GM13977 (cell line): Measurements from ENCODE around the gene GRIK4.

Source experiments
- DNase-seq: peaks from one replicate; pipeline ENCODE4 v3.0.0; 2012; ENCODE audit warnings: low spot score
- in situ Hi-C: fragments of 300-500 bp; cut with MboI; formaldehyde crosslinking; loops from one replicate; pipeline ENCODE4 v1.12.0; 2022; ENCODE audit warnings: low sequenced_read_pairs, low pct_unique_long_range_greater_than_20kb, mixed read lengths, inconsistent platforms; ENCODE audit not compliant: unreplicated experiment
- TF ChIP-seq, protein P1 (sequence below): IDR thresholded peaks from 2 replicates; pipeline ENCODE4 v1.5.1; 2012; ENCODE audit warnings: mild to moderate bottlenecking, control low read depth; ENCODE audit not compliant: insufficient read depth; ENCODE audit errors: extremely low read depth, missing control alignments

GRIK4 gene

GRCh38 chr11:120854988-120855387 is 343.4 kb downstream of the GRIK4 start:
- TF ChIP-seq, protein P1, sequence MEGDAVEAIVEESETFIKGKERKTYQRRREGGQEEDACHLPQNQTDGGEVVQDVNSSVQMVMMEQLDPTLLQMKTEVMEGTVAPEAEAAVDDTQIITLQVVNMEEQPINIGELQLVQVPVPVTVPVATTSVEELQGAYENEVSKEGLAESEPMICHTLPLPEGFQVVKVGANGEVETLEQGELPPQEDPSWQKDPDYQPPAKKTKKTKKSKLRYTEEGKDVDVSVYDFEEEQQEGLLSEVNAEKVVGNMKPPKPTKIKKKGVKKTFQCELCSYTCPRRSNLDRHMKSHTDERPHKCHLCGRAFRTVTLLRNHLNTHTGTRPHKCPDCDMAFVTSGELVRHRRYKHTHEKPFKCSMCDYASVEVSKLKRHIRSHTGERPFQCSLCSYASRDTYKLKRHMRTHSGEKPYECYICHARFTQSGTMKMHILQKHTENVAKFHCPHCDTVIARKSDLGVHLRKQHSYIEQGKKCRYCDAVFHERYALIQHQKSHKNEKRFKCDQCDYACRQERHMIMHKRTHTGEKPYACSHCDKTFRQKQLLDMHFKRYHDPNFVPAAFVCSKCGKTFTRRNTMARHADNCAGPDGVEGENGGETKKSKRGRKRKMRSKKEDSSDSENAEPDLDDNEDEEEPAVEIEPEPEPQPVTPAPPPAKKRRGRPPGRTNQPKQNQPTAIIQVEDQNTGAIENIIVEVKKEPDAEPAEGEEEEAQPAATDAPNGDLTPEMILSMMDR, result no peak
- no peak for DNase-seq
- in situ Hi-C loops, result no loop called here

DNA sequence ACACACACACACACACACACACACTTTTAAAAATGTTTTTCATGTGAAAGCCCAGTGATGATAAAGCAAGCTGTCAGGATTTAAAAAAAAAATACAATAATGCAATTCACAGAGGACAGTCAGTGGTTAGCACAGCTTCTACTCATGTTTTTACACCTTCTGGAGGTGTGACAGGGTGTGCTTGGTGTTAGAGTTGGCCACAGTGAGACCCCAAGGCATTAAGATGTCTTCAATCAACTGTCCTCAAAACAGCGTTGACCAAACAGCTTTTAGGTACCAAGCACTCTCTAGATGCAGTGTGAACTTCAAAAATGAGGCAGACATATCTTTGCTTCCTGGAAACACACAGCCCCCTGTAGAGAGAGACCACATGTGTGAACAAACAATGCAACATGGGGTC is 346.0 kb downstream of the GRIK4 start:
- TF ChIP-seq, protein P1, result no peak
- in situ Hi-C loops, result no loop called here
- no peak for DNase-seq

DNA sequence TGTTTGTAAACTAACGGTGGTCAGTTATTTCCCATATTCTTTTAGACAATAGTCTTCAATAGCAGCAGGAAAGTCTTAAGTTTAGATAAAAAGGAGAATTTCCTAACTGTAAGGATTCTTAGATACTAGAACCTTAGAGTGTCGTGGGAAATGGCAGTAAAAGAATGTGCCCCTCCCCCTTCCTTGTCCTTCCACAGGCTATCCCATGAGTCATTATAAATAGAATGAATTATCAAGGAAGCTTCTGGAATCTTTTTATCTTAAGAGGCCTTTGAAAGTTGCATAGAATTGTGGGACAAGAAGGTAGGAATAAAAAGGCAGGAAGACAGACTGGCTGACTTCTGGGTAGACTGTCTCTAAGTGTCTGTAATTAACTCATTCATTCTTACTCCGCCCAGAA is 347.2 kb downstream of the GRIK4 start:
- DNase-seq, result no peak
- in situ Hi-C loops, result no loop called here
- TF ChIP-seq, protein P1, result no peak

- DNase-seq, result no peak
- TF ChIP-seq, protein P1, result no peak
- in situ Hi-C loops, result no loop called here
Measured at GRCh38 chr11:120859552-120860295, 348.2 kb downstream of the GRIK4 start.

DNA sequence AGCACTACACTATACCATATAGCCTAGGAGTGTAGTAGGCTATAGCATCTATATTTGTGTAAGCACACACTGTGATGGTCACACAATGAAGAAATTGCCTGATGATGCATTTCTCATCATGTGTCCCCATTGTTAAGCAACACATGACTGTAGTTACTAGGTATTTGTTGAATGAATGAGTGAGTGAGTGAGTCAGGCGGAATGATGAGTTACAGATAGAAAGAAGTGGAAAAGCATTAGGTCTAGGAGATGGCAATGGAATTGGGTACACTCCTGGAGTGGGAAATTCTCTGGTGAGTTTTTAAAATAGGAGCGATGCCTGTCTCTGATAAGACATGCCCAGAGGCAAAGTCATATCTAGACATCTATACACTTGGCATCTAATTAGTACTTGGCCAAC is 351.8 kb downstream of the GRIK4 start:
- no peak for DNase-seq

GRCh38 chr11:120867024-120867423 is 355.5 kb downstream of the GRIK4 start:
- TF ChIP-seq, protein P1, result no peak
- in situ Hi-C loops, result no loop called here
- no peak for DNase-seq

More for the DNA sequence above, 351.8 kb downstream of the GRIK4 start:
- in situ Hi-C loops, result no loop called here
- TF ChIP-seq, protein P1, result no peak
